ENCODE data around the gene PDE1C.

Gene PDE1C

GRCh38 chr7:32066441-32066840, 3.8 kb downstream of the PDE1C start:
- Histone ChIP-seq H2AFZ (ENCODE audit: low read depth, low read length) (no peak overlapping the region), H3K36me3 (replicated peaks; ENCODE audit: low read depth, low read length) (no peaks in the 10 kb centered on the region), H3K4me3 (ENCODE audit: low read length) (no peak overlapping the region), H3K4me1 (ENCODE audit: low read length) (no peaks in the 10 kb centered on the region), H3K9me3 (ENCODE audit: insufficient read depth, low read length) (no peaks in the 10 kb centered on the region), H3K27ac (ENCODE audit: low read length) (no peak overlapping the region), H3K79me2 (ENCODE audit: low read length) (no peaks in the 10 kb centered on the region), H3K27me3 (ENCODE audit: low read depth, low read length) (peaks cover 4% of the 10 kb centered on the region; the same call in 1 of the 2 replicates), H3K9ac (ENCODE audit: low read length) (no peak overlapping the region), H3K4me2 (ENCODE audit: low read length) (no peak overlapping the region), H4K20me1 (ENCODE audit: insufficient read depth, low read length) (no peaks in the 10 kb centered on the region)
- TF ChIP-seq EZH2phosphoT487 (IDR thresholded peaks at IDR 0.05; ENCODE audit: low read depth), result no peak
- no peak for TF ChIP-seq CTCF (IDR thresholded peaks at IDR 0.05; ENCODE audit: low read depth, low read length)

- Histone ChIP-seq H3K4me1 (ENCODE audit: low read length) (no peaks in the 10 kb centered on the region), H3K4me3 (ENCODE audit: low read length) (no peak overlapping the region), H3K36me3 (replicated peaks; ENCODE audit: low read depth, low read length) (no peaks in the 10 kb centered on the region), H3K27me3 (ENCODE audit: low read depth, low read length) (peaks cover 4% of the 10 kb centered on the region; the same call in 1 of the 2 replicates), H3K9me3 (ENCODE audit: insufficient read depth, low read length) (no peaks in the 10 kb centered on the region), H3K4me2 (ENCODE audit: low read length) (no peak overlapping the region), H3K9ac (ENCODE audit: low read length) (no peak overlapping the region), H3K27ac (ENCODE audit: low read length) (no peak overlapping the region), H3K79me2 (ENCODE audit: low read length) (no peaks in the 10 kb centered on the region), H2AFZ (ENCODE audit: low read depth, low read length) (no peak overlapping the region), H4K20me1 (ENCODE audit: insufficient read depth, low read length) (no peaks in the 10 kb centered on the region)
- no peak for TF ChIP-seq EZH2phosphoT487 (IDR thresholded peaks at IDR 0.05; ENCODE audit: low read depth)
- no peak for TF ChIP-seq CTCF (IDR thresholded peaks at IDR 0.05; ENCODE audit: low read depth, low read length)
These were observed 6.6 kb downstream of the PDE1C start for GRCh38 chr7:32063614-32064013.

DNA sequence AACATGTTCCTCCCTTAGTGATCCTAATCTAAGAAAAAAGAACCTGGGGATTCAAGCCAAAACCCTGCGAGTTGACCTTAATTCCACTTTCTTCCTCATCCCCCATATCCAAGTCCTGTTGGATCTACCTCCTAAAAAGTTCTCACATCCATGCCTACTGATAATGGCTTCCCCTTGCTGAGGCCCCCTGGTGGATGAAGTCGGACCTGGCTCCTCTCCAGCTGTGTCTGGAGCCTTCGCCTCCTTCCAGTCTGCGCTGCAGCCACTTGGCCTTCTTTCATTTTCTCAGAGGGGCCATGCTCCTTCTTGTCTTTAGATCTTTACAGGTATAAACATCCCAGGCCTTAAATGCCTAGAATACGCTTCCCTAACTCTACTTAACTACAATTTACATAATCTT, 8.1 kb downstream of the PDE1C start:
- Histone ChIP-seq H3K9ac (ENCODE audit: low read length) (no peak overlapping the region), H3K4me2 (ENCODE audit: low read length) (no peak overlapping the region), H4K20me1 (ENCODE audit: insufficient read depth, low read length) (no peaks in the 10 kb centered on the region), H3K27ac (ENCODE audit: low read length) (no peak overlapping the region), H3K36me3 (replicated peaks; ENCODE audit: low read depth, low read length) (no peaks in the 10 kb centered on the region), H3K79me2 (ENCODE audit: low read length) (no peaks in the 10 kb centered on the region), H3K4me3 (ENCODE audit: low read length) (no peak overlapping the region), H3K4me1 (ENCODE audit: low read length) (no peaks in the 10 kb centered on the region), H3K27me3 (ENCODE audit: low read depth, low read length) (peaks cover 4% of the 10 kb centered on the region; the same call in 1 of the 2 replicates), H2AFZ (ENCODE audit: low read depth, low read length) (no peak overlapping the region), H3K9me3 (ENCODE audit: insufficient read depth, low read length) (no peaks in the 10 kb centered on the region)
- TF ChIP-seq EZH2phosphoT487 (IDR thresholded peaks at IDR 0.05; ENCODE audit: low read depth), result no peak
- peak; percentile 49 for TF ChIP-seq CTCF (IDR thresholded peaks at IDR 0.05; ENCODE audit: low read depth, low read length)

GRCh38 chr7:32061346-32061745, 8.9 kb downstream of the PDE1C start:
- Histone ChIP-seq H3K36me3 (replicated peaks; ENCODE audit: low read depth, low read length) (no peaks in the 10 kb centered on the region), H4K20me1 (ENCODE audit: insufficient read depth, low read length) (no peaks in the 10 kb centered on the region), H3K27me3 (ENCODE audit: low read depth, low read length) (peaks cover 4% of the 10 kb centered on the region; the same call in 1 of the 2 replicates), H3K9ac (ENCODE audit: low read length) (no peak overlapping the region), H2AFZ (ENCODE audit: low read depth, low read length) (no peak overlapping the region), H3K9me3 (ENCODE audit: insufficient read depth, low read length) (no peaks in the 10 kb centered on the region), H3K4me1 (ENCODE audit: low read length) (no peaks in the 10 kb centered on the region), H3K4me2 (ENCODE audit: low read length) (no peak overlapping the region), H3K4me3 (ENCODE audit: low read length) (no peak overlapping the region), H3K79me2 (ENCODE audit: low read length) (no peaks in the 10 kb centered on the region), H3K27ac (ENCODE audit: low read length) (no peak overlapping the region)
- TF ChIP-seq CTCF (IDR thresholded peaks at IDR 0.05; ENCODE audit: low read depth, low read length) (no peak), EZH2phosphoT487 (IDR thresholded peaks at IDR 0.05; ENCODE audit: low read depth) (no peak)

All from OCI-LY3 (cell line).